HG03342 (cell line): Measurements from ENCODE around the gene SIM2.

Source experiments
- ATAC-seq: cut with Tn5 transposase; IDR thresholded peaks from one replicate; pipeline ENCODE4 v1.9.1; 2021; ENCODE audit warnings: mild to moderate bottlenecking, moderate library complexity; ENCODE audit not compliant: unreplicated experiment

Gene SIM2

GRCh38 chr21:36791695-36792470, 93.0 kb downstream of the SIM2 start:
- no peak for ATAC-seq

DNA sequence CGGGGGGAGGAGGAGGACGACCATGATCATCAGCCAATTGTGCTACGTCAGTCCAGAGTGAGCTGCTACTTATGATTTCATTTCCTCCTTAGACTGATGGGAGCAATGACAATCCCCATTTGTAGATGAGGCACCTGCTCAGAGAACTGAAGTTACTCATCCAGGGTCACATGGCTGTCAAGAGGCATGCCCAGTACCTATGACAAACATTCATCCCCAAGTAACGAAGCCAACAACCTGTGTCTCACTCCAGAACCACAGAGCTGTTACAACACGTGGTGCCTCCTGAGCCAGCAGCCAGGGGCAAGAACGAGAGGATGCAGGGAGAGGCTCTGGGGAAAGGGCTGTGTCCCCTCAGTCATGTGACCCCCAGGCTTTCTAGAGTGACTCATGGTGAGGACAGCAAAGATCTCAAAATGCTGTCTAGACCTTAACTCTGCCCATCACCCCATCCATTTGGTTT, 93.6 kb downstream of the SIM2 start:
- no peak for ATAC-seq

DNA sequence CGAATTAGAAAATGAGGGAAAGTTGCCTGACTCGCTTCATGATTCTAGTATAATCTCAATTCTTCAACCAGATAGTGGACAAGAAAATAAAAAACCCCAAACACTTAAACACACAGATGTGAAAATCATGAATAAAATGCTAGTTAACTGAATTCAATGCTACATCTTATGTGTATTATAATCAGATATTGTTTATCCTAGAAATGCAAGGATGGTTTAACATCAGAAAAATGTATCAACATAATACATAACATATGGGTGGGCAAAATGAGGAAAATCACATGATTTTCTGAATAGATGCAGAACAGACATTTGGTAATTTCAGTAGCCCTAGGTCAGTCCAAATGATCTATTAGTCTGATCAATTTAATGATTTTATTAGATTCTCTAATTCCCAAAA, 97.2 kb downstream of the SIM2 start:
- ATAC-seq = no peak

DNA sequence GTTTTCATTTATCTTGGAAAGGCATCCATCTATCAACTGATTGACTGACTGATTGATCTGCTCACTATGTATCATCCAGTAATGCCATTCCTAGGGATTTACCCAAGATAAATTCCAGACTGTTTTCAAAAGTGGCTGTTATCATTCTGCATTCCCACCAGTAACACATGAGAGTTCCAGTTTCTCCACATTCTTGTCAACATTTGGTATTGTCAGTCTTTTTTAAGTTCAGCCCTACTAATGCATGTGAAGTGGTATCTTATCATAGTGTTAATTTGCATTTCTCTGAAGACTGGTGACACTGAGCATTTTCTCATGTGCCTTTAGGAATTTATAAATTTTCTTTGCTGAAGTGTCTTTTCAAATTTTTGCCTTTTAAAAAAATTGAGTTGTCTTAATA, 99.6 kb downstream of the SIM2 start:
- ATAC-seq = no peak
